H9 (cell line): ENCODE data around the gene NSUN6. TPM values are rescaled to one million over a fixed set of nuclear protein-coding genes. Genes with fewer than 3 reads are reported as not detected.
"Not testable (repeated sequence)": the region's sequence is repeated elsewhere in the genome, so short reads cannot be mapped to it uniquely, and the experiment has no call there.

Experiments used
- DNase-seq: peaks from one replicate; pipeline ENCODE4 v3.0.0-alpha.2; 2017
- H2AFZ ChIP-seq: one replicate; pipeline ENCODE4 v1.6.1; 2013; ENCODE audit warnings: mild to moderate bottlenecking, low read length, control low read depth, moderate library complexity
- H2AK5ac ChIP-seq: 2 replicates; pipeline ENCODE4 v1.6.1; 2013; ENCODE audit warnings: low read length, control low read depth, mixed read lengths; ENCODE audit not compliant: insufficient read length
- H2BK120ac ChIP-seq: one replicate; pipeline ENCODE4 v1.6.1; 2013; ENCODE audit warnings: low read depth, mild to moderate bottlenecking, low read length, control low read depth, inconsistent platforms; ENCODE audit not compliant: poor library complexity, severe bottlenecking
- H2BK12ac ChIP-seq: 2 replicates; pipeline ENCODE4 v1.6.1; 2013; ENCODE audit warnings: low read length, control low read depth, mixed read lengths, low read depth; ENCODE audit not compliant: insufficient read length
- H2BK15ac ChIP-seq: 2 replicates; pipeline ENCODE4 v1.6.1; 2013; ENCODE audit warnings: low read depth, low read length, control low read depth
- H2BK20ac ChIP-seq: one replicate; pipeline ENCODE4 v1.6.1; 2013; ENCODE audit warnings: low read depth, mild to moderate bottlenecking, low read length, control low read depth, inconsistent platforms; ENCODE audit not compliant: poor library complexity, severe bottlenecking
- H2BK5ac ChIP-seq: 2 replicates; pipeline ENCODE4 v1.6.1; 2013; ENCODE audit warnings: low read length, control low read depth, mixed read lengths; ENCODE audit not compliant: insufficient read length
- H3K14ac ChIP-seq: 2 replicates; pipeline ENCODE4 v1.6.1; 2013; ENCODE audit warnings: low read length, control low read depth; ENCODE audit not compliant: insufficient read depth
- H3K18ac ChIP-seq: 2 replicates; pipeline ENCODE4 v1.6.1; 2013; ENCODE audit warnings: low read depth, mild to moderate bottlenecking, mixed read lengths, low read length, control low read depth; ENCODE audit not compliant: insufficient read length
- H3K23ac ChIP-seq: 2 replicates; pipeline ENCODE4 v1.6.1; 2013; ENCODE audit warnings: low read length, control low read depth, mixed read lengths, low read depth; ENCODE audit not compliant: insufficient read length
- H3K23me2 ChIP-seq: 2 replicates; pipeline ENCODE4 v1.6.1; 2013; ENCODE audit warnings: low read depth, mild to moderate bottlenecking, mixed read lengths, low read length, control low read depth; ENCODE audit not compliant: insufficient read length, poor library complexity, severe bottlenecking
- H3K27ac ChIP-seq: 2 replicates; pipeline ENCODE4 v1.5.1; 2013; ENCODE audit warnings: low read length, control low read depth, mixed read lengths, low read depth; ENCODE audit not compliant: insufficient read length
- H3K27me3 ChIP-seq: 2 replicates; pipeline ENCODE4 v1.6.1; 2013; ENCODE audit warnings: low read length, control low read depth, inconsistent platforms; ENCODE audit not compliant: insufficient read depth
- H3K4ac ChIP-seq: 2 replicates; pipeline ENCODE4 v1.6.1; 2013; ENCODE audit warnings: low read depth, mild to moderate bottlenecking, control low read depth, inconsistent platforms, low read length, moderate library complexity
- H3K4me1 ChIP-seq: 2 replicates; pipeline ENCODE4 v1.6.1; 2013; ENCODE audit warnings: low read length, control low read depth, inconsistent platforms; ENCODE audit not compliant: insufficient read depth
- H3K4me2 ChIP-seq: 2 replicates; pipeline ENCODE4 v1.6.1; 2013; ENCODE audit warnings: low read length, control low read depth, mixed read lengths; ENCODE audit not compliant: insufficient read length, insufficient read depth
- H3K56ac ChIP-seq: 2 replicates; pipeline ENCODE4 v1.6.1; 2013; ENCODE audit warnings: low read depth, mild to moderate bottlenecking, mixed read lengths, low read length, control low read depth; ENCODE audit not compliant: insufficient read length
- H3K79me1 ChIP-seq: 2 replicates; pipeline ENCODE4 v1.6.1; 2013; ENCODE audit warnings: low read depth, mild to moderate bottlenecking, moderate library complexity, low read length, control low read depth, inconsistent platforms; ENCODE audit not compliant: insufficient read depth, poor library complexity, severe bottlenecking
- H3K79me2 ChIP-seq: 2 replicates; pipeline ENCODE4 v1.6.1; 2013; ENCODE audit warnings: low read length, control low read depth, inconsistent platforms; ENCODE audit not compliant: insufficient read depth
- H3K9ac ChIP-seq: 2 replicates; pipeline ENCODE4 v1.6.1; 2013; ENCODE audit warnings: low read length, control low read depth, mixed read lengths; ENCODE audit not compliant: insufficient read length; ENCODE audit errors: extremely low read depth
- H3K9me3 ChIP-seq: one replicate; pipeline ENCODE4 v1.6.1; 2013; ENCODE audit warnings: low read depth, low read length, inconsistent platforms; ENCODE audit not compliant: control insufficient read depth
- H3T11ph ChIP-seq: one replicate; pipeline ENCODE4 v1.6.1; 2013; ENCODE audit warnings: mild to moderate bottlenecking, low read length, control low read depth, inconsistent platforms
- H4K20me1 ChIP-seq: one replicate; pipeline ENCODE4 v1.6.1; 2013; ENCODE audit not compliant: control insufficient read depth, insufficient read length, insufficient read depth
- H4K5ac ChIP-seq: 2 replicates; pipeline ENCODE4 v1.6.1; 2013; ENCODE audit warnings: low read depth, mild to moderate bottlenecking, mixed read lengths, low read length, control low read depth; ENCODE audit not compliant: insufficient read length
- H4K8ac ChIP-seq: replicated peaks from 2 replicates; pipeline ENCODE4 v1.6.1; 2013; ENCODE audit warnings: low read length, control low read depth, mixed read lengths, low read depth; ENCODE audit not compliant: insufficient read length
- H4K91ac ChIP-seq: 2 replicates; pipeline ENCODE4 v1.6.1; 2013; ENCODE audit warnings: low read depth, mild to moderate bottlenecking, moderate library complexity, mixed read lengths, low read length, control low read depth; ENCODE audit not compliant: insufficient read length
- H3K27ac Mint-ChIP-seq, 3 experiments: 2 replicates in 2 of 3; 3 replicates in 1 of 3; pipeline ENCODE4 v1.8.0; 2020 to 2021; ENCODE audit warnings: mixed read lengths in 3 of 3, mild to moderate bottlenecking in 1 of 3, moderate library complexity in 1 of 3
- H3K27me3 Mint-ChIP-seq: 2 replicates; pipeline ENCODE4 v1.8.0; 2021; ENCODE audit warnings: low read depth, mild to moderate bottlenecking, moderate library complexity, mixed read lengths
- H3K36me3 Mint-ChIP-seq, 3 experiments: 2 replicates in 2 of 3; 3 replicates in 1 of 3; pipeline ENCODE4 v1.8.0; 2020 to 2021; ENCODE audit warnings: low read depth in 3 of 3, mixed read lengths in 3 of 3; ENCODE audit not compliant: insufficient read depth in 1 of 3
- H3K4me1 Mint-ChIP-seq, 2 experiments: 2 replicates each; pipeline ENCODE4 v1.8.0; 2020; ENCODE audit warnings: mixed read lengths in 2 of 2
- H3K4me3 Mint-ChIP-seq, 2 experiments: 2 replicates in 1 of 2; 3 replicates in 1 of 2; pipeline ENCODE4 v1.8.0; 2020 to 2021; ENCODE audit warnings: mild to moderate bottlenecking in 2 of 2, mixed read lengths in 2 of 2, moderate library complexity in 1 of 2
- H3K9me3 Mint-ChIP-seq, 2 experiments: 2 replicates in 1 of 2; 3 replicates in 1 of 2; pipeline ENCODE4 v1.8.0; 2020; ENCODE audit warnings: mild to moderate bottlenecking in 2 of 2, mixed read lengths in 2 of 2, moderate library complexity in 1 of 2
- WGBS: extraction: QIAGEN DNeasy Blood & Tissue Kit; methylation state at CpG from one replicate; pipeline ENCODE4 v1.1.7; 2013; ENCODE audit warnings: missing lambda C conversion rate, low lambda C conversion rate, mixed read lengths; ENCODE audit not compliant: insufficient read length; ENCODE audit errors: extremely low coverage; 5-methylcytosine and 5-hydroxymethylcytosine counted together
- total RNA-seq: library from RNA; stranded (reverse); gene quantifications from 2 replicates; pipeline ENCODE4 v1.2.1, GENCODE V29; 2021

Gene NSUN6
- total RNA-seq, 1 experiment from 2014 or later, result 11.9 TPM

GRCh38 chr10:18637400-18637799, 14.0 kb downstream of the NSUN6 start:
- H3K4me3 Mint-ChIP-seq, H4K8ac ChIP-seq, H2BK15ac ChIP-seq, DNase-seq, H3K9ac ChIP-seq, H2BK120ac ChIP-seq, H4K5ac ChIP-seq, H4K20me1 ChIP-seq, H2BK5ac ChIP-seq, H3K14ac ChIP-seq, H3K4me2 ChIP-seq, H3K56ac ChIP-seq, H4K91ac ChIP-seq, H3K18ac ChIP-seq, H3K4ac ChIP-seq, H2BK12ac ChIP-seq, H3K79me1 ChIP-seq, H3K79me2 ChIP-seq, H3K27me3 Mint-ChIP-seq, H2AK5ac ChIP-seq, H3K27ac Mint-ChIP-seq, H3K27me3 ChIP-seq, H2BK20ac ChIP-seq, H3K4me1 ChIP-seq, H3K9me3 ChIP-seq, H3K27ac ChIP-seq, H3T11ph ChIP-seq, H2AFZ ChIP-seq, H3K23me2 ChIP-seq, H3K23ac ChIP-seq, H3K4me1 Mint-ChIP-seq, H3K9me3 Mint-ChIP-seq: not testable (repeated sequence)
- peaks cover 7 to 38% (median 9%) of the 10 kb centered on the region in 3 experiments; a peak in 6 of 7 replicates for H3K36me3 Mint-ChIP-seq
- WGBS, result no CpG with 5 or more reads among the region's 1 CpG
